Ovary (tissue), 3 donors: ENCODE results near the gene MYO1B.

ENCODE experiments used
- EP300 ChIP-seq: sonication (generic); formaldehyde crosslinking; IDR thresholded peaks from one replicate; pipeline ENCODE4 v1.6.1; 2017; ENCODE audit warnings: antibody characterized with exemption
- POLR2A ChIP-seq: fragments of 450-650 bp; IDR thresholded peaks from one replicate; pipeline ENCODE4 v1.6.1; 2017; ENCODE audit warnings: antibody characterized with exemption, mild to moderate bottlenecking, moderate library complexity
- TF ChIP-seq, protein P1 (sequence below), 3 donors: fragments of 450-650 bp in 2 of 3; fragments of 200-600 bp in 1 of 3; IDR thresholded peaks; one replicate each; pipeline versions ENCODE4 v1.5.1 to v1.8.0; 2016 to 2022; ENCODE audit warnings: antibody characterized with exemption in 3 of 3, mild to moderate bottlenecking in 1 of 3
- donor health status: DM: no; HTN: no; CAD: no.

DNA sequence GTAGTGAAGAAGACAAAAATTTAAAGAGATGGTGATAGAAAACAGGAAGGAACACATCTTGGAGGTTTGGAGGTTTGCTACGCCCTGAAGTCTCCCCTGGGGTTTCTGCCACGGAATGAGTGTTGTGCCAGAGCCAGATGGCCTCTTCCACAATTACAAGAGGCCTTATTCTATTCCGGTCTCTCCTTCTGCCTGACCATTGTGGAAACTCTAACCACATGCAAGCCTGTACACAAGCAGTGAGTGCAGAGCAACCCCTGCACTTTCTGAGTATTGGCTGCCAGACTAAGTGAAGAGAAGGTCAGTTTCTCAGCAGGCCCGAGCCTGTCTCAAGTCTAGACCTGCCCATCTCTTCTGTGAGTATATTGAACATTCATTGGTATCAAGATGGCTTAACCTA is 22.7 kb upstream of the MYO1B start:
- TF ChIP-seq, protein P1, sequence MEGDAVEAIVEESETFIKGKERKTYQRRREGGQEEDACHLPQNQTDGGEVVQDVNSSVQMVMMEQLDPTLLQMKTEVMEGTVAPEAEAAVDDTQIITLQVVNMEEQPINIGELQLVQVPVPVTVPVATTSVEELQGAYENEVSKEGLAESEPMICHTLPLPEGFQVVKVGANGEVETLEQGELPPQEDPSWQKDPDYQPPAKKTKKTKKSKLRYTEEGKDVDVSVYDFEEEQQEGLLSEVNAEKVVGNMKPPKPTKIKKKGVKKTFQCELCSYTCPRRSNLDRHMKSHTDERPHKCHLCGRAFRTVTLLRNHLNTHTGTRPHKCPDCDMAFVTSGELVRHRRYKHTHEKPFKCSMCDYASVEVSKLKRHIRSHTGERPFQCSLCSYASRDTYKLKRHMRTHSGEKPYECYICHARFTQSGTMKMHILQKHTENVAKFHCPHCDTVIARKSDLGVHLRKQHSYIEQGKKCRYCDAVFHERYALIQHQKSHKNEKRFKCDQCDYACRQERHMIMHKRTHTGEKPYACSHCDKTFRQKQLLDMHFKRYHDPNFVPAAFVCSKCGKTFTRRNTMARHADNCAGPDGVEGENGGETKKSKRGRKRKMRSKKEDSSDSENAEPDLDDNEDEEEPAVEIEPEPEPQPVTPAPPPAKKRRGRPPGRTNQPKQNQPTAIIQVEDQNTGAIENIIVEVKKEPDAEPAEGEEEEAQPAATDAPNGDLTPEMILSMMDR (IDR thresholded peaks at IDR 0.05): no peak
- TF ChIP-seq POLR2A (no peak), EP300 (no peak)
